NT2/D1 (cell line): ENCODE measurements around the gene ALG9.

Experiments used
- SUZ12 ChIP-seq: IDR thresholded peaks from 2 replicates; pipeline ENCODE4 v1.6.1; 2011; ENCODE audit not compliant: insufficient read length, insufficient read depth; ENCODE audit errors: extremely low read depth
- YY1 ChIP-seq: IDR thresholded peaks from 2 replicates; pipeline ENCODE4 v1.6.1; 2011; ENCODE audit not compliant: insufficient read length, insufficient read depth
- ZNF274 ChIP-seq: IDR thresholded peaks from 2 replicates; pipeline ENCODE4 v1.6.1; 2011; ENCODE audit warnings: mild to moderate bottlenecking, low read depth, low read length

DNA sequence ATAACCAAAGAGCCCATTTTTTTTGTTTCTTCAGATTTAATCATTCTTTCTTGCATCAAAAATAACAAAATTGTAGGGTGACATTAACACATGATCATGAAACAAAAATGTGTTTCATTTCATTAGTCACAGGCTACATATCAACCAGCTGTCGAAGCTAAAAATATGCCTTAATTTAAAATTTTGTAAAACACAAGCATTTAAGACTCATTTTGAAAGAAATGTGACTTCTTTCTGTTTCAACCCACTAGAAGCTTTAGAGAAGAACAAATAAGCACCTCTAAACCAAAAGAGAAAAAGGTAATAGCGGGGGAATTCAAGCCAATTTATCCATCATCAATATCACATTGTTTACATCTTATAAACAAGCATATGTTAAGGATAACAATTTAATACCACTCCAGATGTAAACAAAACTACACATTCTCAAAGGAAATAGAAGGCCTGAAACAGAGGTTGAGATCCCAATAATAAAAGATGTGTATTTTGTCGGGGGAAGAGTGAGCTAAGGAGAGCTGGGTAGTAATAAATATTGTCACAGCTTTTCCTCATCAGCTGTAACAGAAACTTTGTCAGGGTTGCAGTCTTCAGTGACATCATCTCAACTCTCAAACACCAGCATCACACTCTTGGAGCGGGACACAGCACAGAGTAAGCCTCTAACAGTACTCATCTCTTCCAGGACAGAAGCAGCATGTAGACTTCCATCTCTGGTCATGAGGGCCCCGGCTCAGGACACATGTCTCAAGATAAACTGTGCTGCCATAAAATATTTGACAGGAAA lies 42.0 kb downstream of the ALG9 start:
- TF ChIP-seq SUZ12, result no peak
- no peak for TF ChIP-seq YY1
- TF ChIP-seq ZNF274, result no peak
